Liver (tissue), 3 donors: ENCODE measurements around the gene PLXND1.

Source experiments
- SP1 ChIP-seq: IDR thresholded peaks from 2 replicates; pipeline ENCODE4 v1.6.1; 2018; ENCODE audit warnings: antibody characterized with exemption, mild to moderate bottlenecking
- TF ChIP-seq, protein P1 (sequence below): fragments of 150-350 bp; IDR thresholded peaks from 2 replicates; pipeline ENCODE4 v1.5.1; 2017; ENCODE audit warnings: improper control_type of control experiment, low read depth, low read length; ENCODE audit not compliant: missing input control
- donor health status: healthy.
- donor health status: healthy.

DNA sequence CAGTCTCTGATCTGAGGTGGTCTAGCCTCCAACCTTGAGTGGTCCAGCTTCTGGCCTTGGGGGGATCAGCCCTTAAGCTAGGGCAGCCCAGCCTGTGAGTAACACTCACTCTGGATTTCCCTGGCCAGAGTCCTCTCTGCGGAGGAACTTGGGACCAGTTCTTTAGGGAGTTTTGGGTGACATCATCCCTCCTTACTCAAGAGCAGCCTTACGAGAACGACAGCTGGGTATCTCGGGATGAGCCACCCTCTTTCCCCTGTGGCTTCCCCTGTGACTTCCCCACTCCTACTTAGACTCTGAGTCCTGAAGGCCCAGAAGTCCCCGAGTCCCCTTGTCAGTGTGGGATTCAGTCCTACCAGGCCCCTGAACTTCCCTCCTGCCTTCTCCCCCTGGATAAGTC lies 10.2 kb upstream of the PLXND1 start:
- TF ChIP-seq, protein P1, sequence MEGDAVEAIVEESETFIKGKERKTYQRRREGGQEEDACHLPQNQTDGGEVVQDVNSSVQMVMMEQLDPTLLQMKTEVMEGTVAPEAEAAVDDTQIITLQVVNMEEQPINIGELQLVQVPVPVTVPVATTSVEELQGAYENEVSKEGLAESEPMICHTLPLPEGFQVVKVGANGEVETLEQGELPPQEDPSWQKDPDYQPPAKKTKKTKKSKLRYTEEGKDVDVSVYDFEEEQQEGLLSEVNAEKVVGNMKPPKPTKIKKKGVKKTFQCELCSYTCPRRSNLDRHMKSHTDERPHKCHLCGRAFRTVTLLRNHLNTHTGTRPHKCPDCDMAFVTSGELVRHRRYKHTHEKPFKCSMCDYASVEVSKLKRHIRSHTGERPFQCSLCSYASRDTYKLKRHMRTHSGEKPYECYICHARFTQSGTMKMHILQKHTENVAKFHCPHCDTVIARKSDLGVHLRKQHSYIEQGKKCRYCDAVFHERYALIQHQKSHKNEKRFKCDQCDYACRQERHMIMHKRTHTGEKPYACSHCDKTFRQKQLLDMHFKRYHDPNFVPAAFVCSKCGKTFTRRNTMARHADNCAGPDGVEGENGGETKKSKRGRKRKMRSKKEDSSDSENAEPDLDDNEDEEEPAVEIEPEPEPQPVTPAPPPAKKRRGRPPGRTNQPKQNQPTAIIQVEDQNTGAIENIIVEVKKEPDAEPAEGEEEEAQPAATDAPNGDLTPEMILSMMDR: no peak
- TF ChIP-seq SP1: no peak
